K562 (cell line): Measurements from ENCODE around the gene EHBP1L1. TPM values are rescaled to one million over a fixed set of nuclear protein-coding genes. Genes with fewer than 3 reads are reported as not detected.

Source experiments
- CCNT2 ChIP-seq: IDR thresholded peaks from 2 replicates; pipeline ENCODE4 v1.6.1; 2011; ENCODE audit warnings: borderline replicate concordance, low read depth, mild to moderate bottlenecking, moderate library complexity, mixed read lengths, low read length; ENCODE audit not compliant: insufficient read length; ENCODE audit errors: extremely low read depth
- EP300 ChIP-seq: IDR thresholded peaks from 2 replicates; pipeline ENCODE4 v1.6.1; 2012; ENCODE audit warnings: low read length, improper control_type of control experiment
- MAZ ChIP-seq, 2 experiments: fragments of 450-650 bp in 1 of 2; sonication (generic) in 1 of 2; formaldehyde crosslinking; IDR thresholded peaks in 1 of 2; conservative IDR thresholded peaks in 1 of 2; 2 replicates each; pipeline versions ENCODE4 v1.4.0 to v1.5.0; 2020; ENCODE audit warnings: mild to moderate bottlenecking in 1 of 2, missing genetic modification reagents in 1 of 2
- MBD1 ChIP-seq: fragments of 250-450 bp; sonication (Bioruptor Pico); IDR thresholded peaks from 2 replicates; pipeline ENCODE4 v1.8.0; 2022; ENCODE audit warnings: inconsistent platforms
- MBD2 ChIP-seq: sonication (generic); IDR thresholded peaks from 2 replicates; pipeline ENCODE4 v1.6.1; 2016; ENCODE audit warnings: low read depth, borderline replicate concordance
- MLLT1 ChIP-seq, 2 experiments: fragments of 450-650 bp; IDR thresholded peaks; 2 replicates each; pipeline ENCODE4 v1.6.1; 2016
- MYC ChIP-seq, 2 experiments: fragments of 250-450 bp in 1 of 2; sonication (Bioruptor Pico) in 1 of 2; IDR thresholded peaks; 2 replicates each; pipeline versions ENCODE4 v1.5.1 to v1.6.1; 2012 to 2021; ENCODE audit warnings: low read depth in 2 of 2, borderline replicate concordance in 1 of 2, improper control_type of control experiment in 1 of 2, low read length in 1 of 2, mild to moderate bottlenecking in 1 of 2, moderate library complexity in 1 of 2
- NCOR1 ChIP-seq: fragments of 450-650 bp; IDR thresholded peaks from 2 replicates; pipeline ENCODE4 v1.6.1; 2016; ENCODE audit warnings: mild to moderate bottlenecking, moderate library complexity
- NR2C1 ChIP-seq, 2 experiments: fragments of 450-650 bp; IDR thresholded peaks; 2 replicates each; pipeline ENCODE4 v1.6.1; 2017; ENCODE audit warnings: mild to moderate bottlenecking in 2 of 2, antibody characterized with exemption in 1 of 2, inconsistent platforms in 1 of 2, missing compliant biosample characterization in 1 of 2, missing genetic modification characterization in 1 of 2
- PML ChIP-seq: IDR thresholded peaks from 2 replicates; pipeline ENCODE4 v1.6.1; 2012; ENCODE audit warnings: low read length, inconsistent platforms
- RCOR1 ChIP-seq, 2 experiments: IDR thresholded peaks; 2 replicates each; pipeline ENCODE4 v1.6.1; 2012; ENCODE audit warnings: low read depth in 2 of 2, low read length in 2 of 2, borderline replicate concordance in 1 of 2, improper control_type of control experiment in 1 of 2
- VEZF1 ChIP-seq: fragments of 200-800 bp; sonication (Bioruptor generic); IDR thresholded peaks from 2 replicates; pipeline ENCODE4 v1.6.1; 2017; ENCODE audit warnings: missing genetic modification characterization, missing compliant biosample characterization
- XRCC5 ChIP-seq: fragments of 200-400 bp; formaldehyde crosslinking; IDR thresholded peaks from 2 replicates; pipeline ENCODE4 v1.6.1; 2017; ENCODE audit warnings: low read depth, mild to moderate bottlenecking, low read length
- ZNF395 ChIP-seq: fragments of 200-800 bp; sonication (Bioruptor generic); IDR thresholded peaks from 2 replicates; pipeline ENCODE4 v1.6.1; 2017; ENCODE audit warnings: missing genetic modification characterization, missing compliant biosample characterization
- ZNF511 ChIP-seq: sonication (generic); formaldehyde crosslinking; IDR thresholded peaks from 2 replicates; pipeline ENCODE4 v1.8.0; 2022; ENCODE audit warnings: mild to moderate bottlenecking, missing genetic modification reagents
- ZNF586 ChIP-seq: fragments of 450-650 bp; formaldehyde crosslinking; conservative IDR thresholded peaks from 2 replicates; pipeline ENCODE4 v1.4.0; 2020; ENCODE audit warnings: mild to moderate bottlenecking, moderate library complexity
- polyA plus RNA-seq, 8 experiments: library from polyadenylated mRNA; depleted of rRNA in 4 of 8; stranded (reverse) in 5 of 8; unstranded in 3 of 8; fragments of >200 nt; fragmentation: Nextera tagmentation in 2 of 8; fragmentation: Illumina TruSeq in 1 of 8; extraction: Ambion mirVana in 2 of 8; extraction: Trizol in 1 of 8; gene quantifications; 2 replicates each; pipeline versions ENCODE4 v1.2.1 to v1.2.3, GENCODE V29; 2011 to 2014; ENCODE audit warnings: inconsistent platforms in 1 of 8, missing spikeins in 1 of 8
- total RNA-seq, 7 experiments: library from RNA; depleted of rRNA in 6 of 7; stranded (reverse); fragments of >200 nt in 6 of 7; fragmentation: Illumina TruSeq in 2 of 7; extraction: Trizol in 2 of 7; gene quantifications; 2 replicates each; pipeline versions ENCODE4 v1.2.1 to v1.2.3, GENCODE V29; 2011 to 2021; ENCODE audit warnings: low replicate concordance in 1 of 7

Gene EHBP1L1
- total and polyA plus RNA-seq, 9 of the 15 experiments (the other 6 are each of a cell fraction or from before 2014, with no cell fraction given), result 0.03 to 87.1 (median 26.3) TPM

GRCh38 chr11:65636108-65637031, 60.5 kb downstream of the EHBP1L1 start (continued):
- TF ChIP-seq VEZF1 (CRISPR knock-in tag), result peak; percentile 88
- peak; percentile 23; the same call in 1 of the 2 replicates for TF ChIP-seq NR2C1 (IDR thresholded peaks at IDR 0.05)
- no peak for TF ChIP-seq NR2C1 (tag; IDR thresholded peaks at IDR 0.05)
- no peak for TF ChIP-seq XRCC5
- peak; percentile 80 for TF ChIP-seq CCNT2
- TF ChIP-seq ZNF586 (CRISPR knock-in tag), result no peak
- peak; percentile 67 for TF ChIP-seq MBD2
- TF ChIP-seq ZNF511 (CRISPR knock-in tag), result no peak; the same call in 1 of the 2 replicates
- peak; percentile 69; the same call in 1 of the 2 replicates for TF ChIP-seq EP300
- TF ChIP-seq RCOR1 (IDR thresholded peaks at IDR 0.05; ENCODE audit: borderline replicate concordance in 1 of 2, low read depth in 2 of 2, low read length in 2 of 2), result peak in 1 of 2 experiments; percentile 69; a peak in 1 of 4 replicates
- TF ChIP-seq MAZ (CRISPR knock-in tag; conservative IDR thresholded peaks at IDR 0.05 in 1 of 2, IDR thresholded peaks at IDR 0.05 in 1 of 2), result peak; percentile 73 to 89
- peak; percentile 39; the same call in 1 of the 2 replicates for TF ChIP-seq ZNF395
- TF ChIP-seq PML, result peak; percentile 62; the same call in 1 of the 2 replicates
- peak; percentile 89 for TF ChIP-seq NCOR1
- TF ChIP-seq MYC (IDR thresholded peaks at IDR 0.05; ENCODE audit: low read depth, low read length), result 0 out of 2 replicates have a peak, but pooled peaks have one; percentile 18
- TF ChIP-seq MYC (CRISPR knock-in tag; IDR thresholded peaks at IDR 0.05; ENCODE audit: borderline replicate concordance, low read depth), result no peak
- TF ChIP-seq MBD1 (CRISPR knock-in tag), result no peak
- TF ChIP-seq MLLT1 (IDR thresholded peaks at IDR 0.05), result no peak
